Activated CD4-positive, alpha-beta memory T cell treated with anti-CD3 and anti-CD28 coated beads, Interleukin-2, amount 10 ng/mL, durations not matched to agents 7 days and 5 days (primary cell): ENCODE results near the gene NEUROD2. TPM values are rescaled to one million over a fixed set of nuclear protein-coding genes. Genes with fewer than 3 reads are reported as not detected.

Source experiments
- CTCF ChIA-PET: fragments of 350-600 bp; sonication (Branson Sonifier 250); formaldehyde crosslinking; loops from one replicate; lab custom pipeline; 2021; ENCODE audit warnings: antibody characterized with exemption, inconsistent platforms; lab: Charles Lee
- POLR2A ChIA-PET: fragments of 350-600 bp; sonication (Branson Sonifier 250); formaldehyde crosslinking; loops from one replicate; lab custom pipeline; 2021; ENCODE audit warnings: antibody characterized with exemption; lab: Charles Lee
- DNase-seq: peaks from one replicate; pipeline ENCODE4 v3.0.0-alpha.2; 2020
- H3K27ac Mint-ChIP-seq: one replicate; pipeline ENCODE4 v1.8.0; 2021; ENCODE audit warnings: mild to moderate bottlenecking, mixed read lengths
- H3K27me3 Mint-ChIP-seq: one replicate; pipeline ENCODE4 v1.8.0; 2021; ENCODE audit warnings: mixed read lengths
- H3K36me3 Mint-ChIP-seq: one replicate; pipeline ENCODE4 v1.8.0; 2021; ENCODE audit warnings: low read depth, mixed read lengths
- H3K4me1 Mint-ChIP-seq: one replicate; pipeline ENCODE4 v1.8.0; 2021; ENCODE audit warnings: mixed read lengths
- H3K4me3 Mint-ChIP-seq: one replicate; pipeline ENCODE4 v1.8.0; 2021; ENCODE audit warnings: mild to moderate bottlenecking, mixed read lengths
- H3K9me3 Mint-ChIP-seq: one replicate; pipeline ENCODE4 v1.8.0; 2021; ENCODE audit warnings: mixed read lengths
- total RNA-seq, 2 experiments: library from RNA; stranded (reverse); gene quantifications; one replicate each; pipeline ENCODE4 v1.2.3, GENCODE V29; 2021

Gene NEUROD2
- not detected for total RNA-seq

DNA sequence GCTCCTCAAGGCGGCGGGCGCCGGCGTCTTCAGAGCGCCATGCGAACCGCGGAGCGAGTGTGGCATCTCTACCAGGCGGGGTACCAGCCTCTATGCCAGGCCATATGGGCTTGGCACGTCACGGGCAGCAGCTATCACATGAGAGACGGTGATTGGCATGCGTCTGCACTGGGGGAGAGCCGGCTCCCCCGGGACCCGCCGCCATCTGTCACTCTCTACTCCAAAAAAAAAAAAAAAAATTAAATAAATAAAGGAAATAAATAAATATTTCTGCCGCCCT lies at the start of gene NEUROD2:
Gene NEUROD2, minus strand, starts transcription at position 70 of the 280 bp plus-strand sequence. CDS start 1,321 bp downstream, outside the sequence.
- ChIA-PET CTCF (interaction anchor here (2.5 kb wide), 1 partner anchor 14 kb away, joined by 7 read pairs; no protein-coding TSS in a partner anchor), POLR2A (no interaction called here)
- Mint-ChIP-seq H3K27ac (no peak within 1 kb of the TSS), H3K9me3 (no peaks in the 10 kb centered on the region), H3K36me3 (no peaks in the 10 kb centered on the region), H3K4me3 (no peak within 1 kb of the TSS), H3K27me3 (peaks cover 60% of the 10 kb centered on the region), H3K4me1 (peaks cover 12% of the 10 kb centered on the region)
- no peak for DNase-seq

DNA sequence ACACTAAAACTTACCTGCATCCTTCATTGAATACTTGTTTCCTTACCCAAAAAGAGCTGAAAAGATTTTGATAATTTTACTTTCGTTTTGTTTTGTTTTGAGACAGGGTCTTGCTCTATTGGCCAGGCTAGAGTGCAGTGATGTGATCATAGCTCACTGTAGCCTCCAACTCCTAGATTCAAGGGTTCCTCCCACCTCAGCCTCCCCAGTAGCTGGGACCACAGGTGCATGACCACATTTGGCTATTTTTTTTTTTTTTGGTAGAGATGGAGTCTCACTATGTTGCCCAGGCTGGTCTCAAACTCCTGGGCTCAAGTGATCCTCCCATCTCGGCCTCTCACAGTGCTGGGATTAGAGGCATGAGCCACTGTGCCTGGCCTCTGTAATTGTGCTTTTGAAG lies 47.4 kb upstream of the NEUROD2 start:
- ChIA-PET CTCF (interaction anchor here (1.2 to 3.3 kb wide), 16 partner anchors 9 to 103 kb away, joined by 3 to 31 read pairs (median 14); partner anchors contain the start of genes MIEN1, PNMT and TCAP), POLR2A (interaction anchor here (1.0 to 2.5 kb wide), 2 partner anchors 33 to 75 kb away, joined by 4 to 10 read pairs; partner anchors contain the start of genes MIEN1 and PGAP3)
- no peak overlapping the region for H3K4me3 Mint-ChIP-seq
- H3K4me1 Mint-ChIP-seq: peaks cover 15% of the 10 kb centered on the region
- H3K27me3 Mint-ChIP-seq: no peaks in the 10 kb centered on the region
- H3K27ac Mint-ChIP-seq: no peak overlapping the region
- peaks cover 6% of the 10 kb centered on the region for H3K36me3 Mint-ChIP-seq
- H3K9me3 Mint-ChIP-seq: no peaks in the 10 kb centered on the region
- no peak for DNase-seq

GRCh38 chr17:39653662-39654331 lies 46.1 kb upstream of the NEUROD2 start:
- Mint-ChIP-seq H3K4me3 (no peak overlapping the region), H3K9me3 (no peaks in the 10 kb centered on the region), H3K4me1 (peaks cover 17% of the 10 kb centered on the region), H3K27ac (no peak overlapping the region), H3K36me3 (peaks cover 6% of the 10 kb centered on the region), H3K27me3 (no peaks in the 10 kb centered on the region)
- DNase-seq: peak; percentile 85
- CTCF ChIA-PET: interaction anchor here (0.6 to 3.3 kb wide), 38 partner anchors 10 to 691 kb away, joined by 3 to 31 read pairs (median 5); partner anchors contain the start of genes MIEN1, PGAP3, PNMT and TCAP
- POLR2A ChIA-PET: interaction anchor here (1.1 to 2.5 kb wide), 2 partner anchors 12 to 76 kb away, joined by 3 to 10 read pairs; partner anchors contain the start of gene MIEN1

GRCh38 chr17:39653316-39653661 lies 45.6 kb upstream of the NEUROD2 start:
- ChIA-PET POLR2A (interaction anchor here (1.1 to 2.5 kb wide), 2 partner anchors 13 to 76 kb away, joined by 3 to 10 read pairs; partner anchors contain the start of gene MIEN1), CTCF (interaction anchor here (0.9 to 3.3 kb wide), 31 partner anchors 9 to 229 kb away, joined by 3 to 31 read pairs (median 8); partner anchors contain the start of genes MIEN1, PGAP3, PNMT and TCAP)
- Mint-ChIP-seq H3K9me3 (no peaks in the 10 kb centered on the region), H3K36me3 (peaks cover 6% of the 10 kb centered on the region), H3K4me1 (peaks cover 17% of the 10 kb centered on the region), H3K27ac (no peak overlapping the region), H3K4me3 (no peak overlapping the region), H3K27me3 (no peaks in the 10 kb centered on the region)
- DNase-seq: no peak

GRCh38 chr17:39652587-39653315 lies 45.0 kb upstream of the NEUROD2 start:
- H3K9me3 Mint-ChIP-seq: no peaks in the 10 kb centered on the region
- ChIA-PET POLR2A (interaction anchor here (2.5 kb wide), 1 partner anchor 77 kb away, joined by 10 read pairs; the partner anchor contains the start of gene MIEN1), CTCF (interaction anchor here (0.6 to 3.3 kb wide), 11 partner anchors 14 to 229 kb away, joined by 3 to 31 read pairs (median 8); partner anchors contain the start of genes PGAP3 and PNMT)
- no peak for DNase-seq
- H3K4me1 Mint-ChIP-seq: peaks cover 17% of the 10 kb centered on the region
- H3K4me3 Mint-ChIP-seq: no peak overlapping the region
- H3K27ac Mint-ChIP-seq: no peak overlapping the region
- H3K36me3 Mint-ChIP-seq: peaks cover 6% of the 10 kb centered on the region
- H3K27me3 Mint-ChIP-seq: no peaks in the 10 kb centered on the region

GRCh38 chr17:39651923-39652586 lies 44.3 kb upstream of the NEUROD2 start:
- Mint-ChIP-seq H3K27me3 (no peaks in the 10 kb centered on the region), H3K4me3 (no peak overlapping the region), H3K27ac (no peak overlapping the region), H3K4me1 (peaks cover 17% of the 10 kb centered on the region), H3K9me3 (no peaks in the 10 kb centered on the region), H3K36me3 (peaks cover 6% of the 10 kb centered on the region)
- ChIA-PET POLR2A (interaction anchor here (0.8 kb wide), 1 partner anchor 275 kb away, joined by 3 read pairs; the partner anchor contains the start of genes LRRC3C and ORMDL3), CTCF (interaction anchor here (0.6 to 3.3 kb wide), 8 partner anchors 14 to 36 kb away, joined by 3 to 31 read pairs (median 7); partner anchors contain the start of genes PGAP3 and PNMT)
- DNase-seq: no peak

DNA sequence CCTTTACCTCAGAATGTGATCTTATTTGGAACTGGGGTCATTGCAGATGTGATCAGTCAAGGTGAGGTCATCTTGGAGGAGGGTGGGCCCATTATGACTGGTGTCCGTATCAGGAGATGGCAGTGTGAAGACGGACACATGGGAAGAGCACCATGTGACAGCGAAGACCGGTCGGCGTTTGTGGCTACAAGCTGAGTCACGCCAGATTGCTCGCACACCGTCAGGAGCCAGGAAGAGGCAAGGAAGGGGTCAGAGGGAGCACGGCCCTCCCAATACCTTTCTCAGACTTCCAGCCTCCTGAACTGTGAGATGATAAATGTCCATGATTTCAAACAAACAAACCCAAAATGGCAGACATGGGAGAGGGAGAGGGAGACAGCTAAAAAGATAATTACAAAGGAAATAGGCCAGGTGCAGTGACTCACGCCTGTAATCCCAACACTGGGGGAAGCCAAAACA lies 42.4 kb upstream of the NEUROD2 start:
- no peak overlapping the region for H3K27ac Mint-ChIP-seq
- POLR2A ChIA-PET: no interaction called here

GRCh38 chr17:39648616-39649366 lies 41.1 kb upstream of the NEUROD2 start:
- no peak for DNase-seq
- Mint-ChIP-seq H3K4me3 (no peak overlapping the region), H3K36me3 (no peaks in the 10 kb centered on the region), H3K27ac (no peak overlapping the region), H3K4me1 (peaks cover 14% of the 10 kb centered on the region), H3K9me3 (no peaks in the 10 kb centered on the region), H3K27me3 (no peaks in the 10 kb centered on the region)
- POLR2A ChIA-PET: no interaction called here
- CTCF ChIA-PET: interaction anchor here (1.4 to 4.0 kb wide), 2 partner anchors 9 to 26 kb away, joined by 3 to 23 read pairs; no protein-coding TSS in a partner anchor

More for the DNA sequence above, 42.4 kb upstream of the NEUROD2 start:
- CTCF ChIA-PET: interaction anchor here (0.7 to 4.0 kb wide), 4 partner anchors 12 to 278 kb away, joined by 3 to 23 read pairs (median 4); no protein-coding TSS in a partner anchor
- Mint-ChIP-seq H3K4me1 (peaks cover 17% of the 10 kb centered on the region), H3K27me3 (no peaks in the 10 kb centered on the region), H3K4me3 (no peak overlapping the region), H3K9me3 (no peaks in the 10 kb centered on the region), H3K36me3 (peaks cover 2% of the 10 kb centered on the region)
- no peak for DNase-seq

DNA sequence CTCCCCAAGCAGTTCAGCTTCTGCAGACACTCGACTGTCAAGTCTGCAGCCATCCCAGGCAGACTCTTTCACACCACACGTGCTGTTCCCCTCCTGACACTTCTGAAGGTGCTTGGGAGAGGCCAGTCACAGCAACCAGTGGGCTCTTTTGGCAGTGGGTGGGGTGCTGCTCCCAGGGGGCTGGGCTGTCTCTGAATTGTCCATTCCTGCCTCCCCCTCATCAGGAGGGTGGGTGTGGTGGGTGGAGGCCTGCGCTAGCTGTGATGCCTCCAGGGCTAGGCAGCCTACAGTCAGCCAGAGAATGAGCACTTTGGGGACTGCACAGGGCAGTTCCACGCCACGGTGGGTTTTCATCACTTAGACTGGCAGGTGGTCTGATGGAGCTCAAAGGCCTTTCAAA lies 39.5 kb upstream of the NEUROD2 start:
- Mint-ChIP-seq H3K36me3 (no peaks in the 10 kb centered on the region), H3K27ac (no peak overlapping the region), H3K4me1 (peaks cover 26% of the 10 kb centered on the region), H3K27me3 (no peaks in the 10 kb centered on the region), H3K9me3 (no peaks in the 10 kb centered on the region), H3K4me3 (no peak overlapping the region)
- CTCF ChIA-PET: interaction anchor here (1.2 to 4.0 kb wide), 3 partner anchors 11 to 25 kb away, joined by 3 to 23 read pairs (median 6); no protein-coding TSS in a partner anchor
- DNase-seq: no peak
- POLR2A ChIA-PET: no interaction called here

- Mint-ChIP-seq H3K27ac (no peak overlapping the region), H3K4me1 (peaks cover 46% of the 10 kb centered on the region), H3K4me3 (no peak overlapping the region), H3K27me3 (no peaks in the 10 kb centered on the region), H3K9me3 (no peaks in the 10 kb centered on the region), H3K36me3 (no peaks in the 10 kb centered on the region)
- CTCF ChIA-PET: interaction anchor here (1.5 to 2.9 kb wide), 2 partner anchors 9 to 11 kb away, joined by 5 to 18 read pairs; no protein-coding TSS in a partner anchor
- DNase-seq: no peak
- POLR2A ChIA-PET: no interaction called here
Observed at GRCh38 chr17:39643271-39643670, 35.6 kb upstream of the NEUROD2 start.

- Mint-ChIP-seq H3K36me3 (no peaks in the 10 kb centered on the region), H3K9me3 (no peaks in the 10 kb centered on the region), H3K4me3 (no peak overlapping the region), H3K27ac (no peak overlapping the region), H3K4me1 (peaks cover 53% of the 10 kb centered on the region), H3K27me3 (no peaks in the 10 kb centered on the region)
- ChIA-PET POLR2A (no interaction called here), CTCF (interaction anchor here (1.5 to 2.9 kb wide), 2 partner anchors 8 to 12 kb away, joined by 5 to 18 read pairs; no protein-coding TSS in a partner anchor)
- DNase-seq: no peak
Observed at GRCh38 chr17:39642291-39643074, 34.8 kb upstream of the NEUROD2 start.
